Mesendoderm (in vitro differentiated cells): ENCODE results near the gene DOK7.

ENCODE experiments used
- DNase-seq: peaks from one replicate; pipeline ENCODE4 v3.0.0; 2013
- H2AK5ac ChIP-seq: 2 replicates; pipeline ENCODE4 v1.6.1; 2013; ENCODE audit warnings: low read length, inconsistent platforms
- H2BK120ac ChIP-seq: 2 replicates; pipeline ENCODE4 v1.6.1; 2013; ENCODE audit warnings: low read depth, mild to moderate bottlenecking, low read length, moderate library complexity, mixed read lengths
- H2BK15ac ChIP-seq: replicated peaks from 2 replicates; pipeline ENCODE4 v1.6.1; 2013; ENCODE audit warnings: low read depth, mild to moderate bottlenecking, moderate library complexity
- H2BK5ac ChIP-seq: 2 replicates; pipeline ENCODE4 v1.6.1; 2013; ENCODE audit warnings: low read length, inconsistent platforms
- H3K18ac ChIP-seq: 2 replicates; pipeline ENCODE4 v1.6.1; 2013; ENCODE audit warnings: mild to moderate bottlenecking, low read length, mixed read lengths
- H3K23ac ChIP-seq: one replicate; pipeline ENCODE4 v1.6.1; 2013; ENCODE audit warnings: low read length
- H3K27ac ChIP-seq: 2 replicates; pipeline ENCODE4 v1.5.1; 2013; ENCODE audit warnings: low read depth, mild to moderate bottlenecking, inconsistent platforms, low read length, moderate library complexity
- H3K27me3 ChIP-seq: 2 replicates; pipeline ENCODE4 v1.6.1; 2013; ENCODE audit warnings: low read length, control low read depth, mild to moderate bottlenecking, inconsistent platforms; ENCODE audit not compliant: insufficient read depth, poor library complexity
- H3K36me3 ChIP-seq: 2 replicates; pipeline ENCODE4 v1.6.1; 2013; ENCODE audit warnings: low read length, inconsistent platforms; ENCODE audit not compliant: control insufficient read depth, insufficient read depth
- H3K4ac ChIP-seq: one replicate; pipeline ENCODE4 v1.6.1; 2013; ENCODE audit warnings: low read depth, mild to moderate bottlenecking, low read length, moderate library complexity
- H3K4me1 ChIP-seq: 2 replicates; pipeline ENCODE4 v1.6.1; 2013; ENCODE audit warnings: low read depth, low read length, inconsistent platforms; ENCODE audit not compliant: control insufficient read depth
- H3K4me2 ChIP-seq: 2 replicates; pipeline ENCODE4 v1.6.1; 2013; ENCODE audit warnings: low read length
- H3K4me3 ChIP-seq: 2 replicates; pipeline ENCODE4 v1.5.1; 2013; ENCODE audit warnings: mild to moderate bottlenecking, low read length
- H3K56ac ChIP-seq: one replicate; pipeline ENCODE4 v1.6.1; 2013; ENCODE audit warnings: low read length
- H3K79me1 ChIP-seq: 2 replicates; pipeline ENCODE4 v1.6.1; 2013; ENCODE audit warnings: low read length, inconsistent platforms
- H3K79me2 ChIP-seq: 2 replicates; pipeline ENCODE4 v1.6.1; 2013; ENCODE audit warnings: mild to moderate bottlenecking, low read length; ENCODE audit not compliant: control insufficient read depth, insufficient read depth
- H3K9ac ChIP-seq: 2 replicates; pipeline ENCODE4 v1.6.1; 2013; ENCODE audit warnings: low read length, inconsistent platforms
- H4K5ac ChIP-seq: one replicate; pipeline ENCODE4 v1.6.1; 2013; ENCODE audit warnings: low read length
- H4K8ac ChIP-seq: one replicate; pipeline ENCODE4 v1.6.1; 2013; ENCODE audit warnings: low read depth, mild to moderate bottlenecking, control low read depth, low read length, moderate library complexity
- WGBS: extraction: QIAGEN DNeasy Blood & Tissue Kit; methylation state at CpG from one replicate; pipeline ENCODE4 v1.1.7; 2013; ENCODE audit warnings: low lambda C conversion rate, missing lambda C conversion rate; ENCODE audit not compliant: insufficient coverage; ENCODE audit errors: extremely low coverage; 5-methylcytosine and 5-hydroxymethylcytosine counted together

DOK7 gene

GRCh38 chr4:3464911-3465697, 2.0 kb downstream of the DOK7 start:
- H3K56ac ChIP-seq, result no peak overlapping the region
- no peaks in the 10 kb centered on the region for H3K36me3 ChIP-seq

DNA sequence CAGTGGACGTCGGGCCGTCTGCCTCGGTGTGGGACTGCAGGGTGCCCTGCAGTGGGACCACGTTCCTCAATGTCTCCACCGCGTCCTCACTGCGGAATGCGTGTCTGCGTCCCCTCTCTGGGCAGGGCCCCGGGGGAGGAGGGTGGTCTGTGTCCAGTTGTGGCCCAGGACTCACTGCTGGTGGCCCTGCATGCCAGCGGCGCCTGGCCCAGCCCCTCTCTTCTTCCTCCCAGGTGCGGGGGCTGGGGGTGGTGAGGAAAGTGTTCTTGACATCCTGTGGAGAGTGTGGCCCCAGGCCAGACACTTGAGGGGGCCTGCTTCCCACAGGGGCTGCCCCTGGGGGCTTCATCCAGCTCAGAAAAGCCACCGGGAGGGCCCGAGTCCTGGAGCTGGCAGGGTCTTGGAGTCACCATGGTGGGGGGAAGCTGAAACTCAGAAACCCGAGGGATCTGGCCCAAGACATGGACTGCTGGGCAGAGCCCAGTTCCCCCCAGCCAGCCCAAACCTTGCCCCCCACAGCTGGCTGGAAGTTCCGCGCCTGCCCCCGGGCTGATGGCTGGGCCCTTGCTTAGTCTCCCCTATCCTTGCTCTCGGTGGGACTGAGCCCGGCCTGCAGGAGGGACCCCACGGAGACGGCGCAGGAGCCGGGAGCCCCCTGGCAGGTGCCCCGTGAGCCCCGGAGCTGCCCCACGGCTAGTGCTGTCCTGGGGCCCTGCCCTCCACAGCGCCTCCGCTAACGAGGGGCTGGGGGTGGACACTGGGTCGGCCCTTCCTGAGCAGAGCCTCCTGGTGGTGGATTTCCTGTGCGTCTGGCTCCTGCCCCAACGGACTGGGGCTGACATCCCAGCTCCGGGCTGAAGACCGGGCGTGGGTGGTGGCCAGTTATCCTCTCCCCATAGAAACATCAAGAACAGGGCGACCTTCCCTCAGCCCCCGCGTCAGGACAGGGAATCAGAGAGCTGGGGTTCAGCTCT, 2.9 kb downstream of the DOK7 start:
- Histone ChIP-seq H3K36me3 (no peaks in the 10 kb centered on the region), H3K27me3 (no peaks in the 10 kb centered on the region), H3K27ac (no peak overlapping the region), H3K4me3 (no peak overlapping the region), H2AK5ac (no peak overlapping the region), H3K4ac (no peak overlapping the region), H3K23ac (no peak overlapping the region), H3K56ac (no peak overlapping the region), H3K4me2 (no peak overlapping the region), H3K79me2 (no peaks in the 10 kb centered on the region), H3K79me1 (no peaks in the 10 kb centered on the region), H3K4me1 (no peaks in the 10 kb centered on the region), H4K5ac (no peak overlapping the region), H2BK5ac (no peak overlapping the region), H3K9ac (no peak overlapping the region), H2BK120ac (no peak overlapping the region), H3K18ac (no peak overlapping the region), H4K8ac (no peak overlapping the region), H2BK15ac (no peak overlapping the region)
- peak; percentile 29 for DNase-seq
- no CpG with 5 or more reads among the region's 41 CpGs for WGBS

More at GRCh38 chr4:3464911-3465697, 2.0 kb downstream of the DOK7 start:
- Histone ChIP-seq H3K79me2 (no peaks in the 10 kb centered on the region), H4K5ac (no peak overlapping the region), H3K9ac (no peak overlapping the region), H3K4me3 (no peak overlapping the region), H3K79me1 (no peaks in the 10 kb centered on the region), H3K27ac (no peak overlapping the region), H4K8ac (no peak overlapping the region), H3K23ac (no peak overlapping the region), H2BK15ac (no peak overlapping the region), H2BK120ac (no peak overlapping the region), H3K18ac (no peak overlapping the region), H3K4me2 (no peak overlapping the region), H3K4me1 (no peaks in the 10 kb centered on the region), H2AK5ac (no peak overlapping the region), H3K27me3 (no peaks in the 10 kb centered on the region), H3K4ac (no peak overlapping the region), H2BK5ac (no peak overlapping the region)
- DNase-seq, result no peak
- WGBS, result no CpG with 5 or more reads among the region's 21 CpGs

DNA sequence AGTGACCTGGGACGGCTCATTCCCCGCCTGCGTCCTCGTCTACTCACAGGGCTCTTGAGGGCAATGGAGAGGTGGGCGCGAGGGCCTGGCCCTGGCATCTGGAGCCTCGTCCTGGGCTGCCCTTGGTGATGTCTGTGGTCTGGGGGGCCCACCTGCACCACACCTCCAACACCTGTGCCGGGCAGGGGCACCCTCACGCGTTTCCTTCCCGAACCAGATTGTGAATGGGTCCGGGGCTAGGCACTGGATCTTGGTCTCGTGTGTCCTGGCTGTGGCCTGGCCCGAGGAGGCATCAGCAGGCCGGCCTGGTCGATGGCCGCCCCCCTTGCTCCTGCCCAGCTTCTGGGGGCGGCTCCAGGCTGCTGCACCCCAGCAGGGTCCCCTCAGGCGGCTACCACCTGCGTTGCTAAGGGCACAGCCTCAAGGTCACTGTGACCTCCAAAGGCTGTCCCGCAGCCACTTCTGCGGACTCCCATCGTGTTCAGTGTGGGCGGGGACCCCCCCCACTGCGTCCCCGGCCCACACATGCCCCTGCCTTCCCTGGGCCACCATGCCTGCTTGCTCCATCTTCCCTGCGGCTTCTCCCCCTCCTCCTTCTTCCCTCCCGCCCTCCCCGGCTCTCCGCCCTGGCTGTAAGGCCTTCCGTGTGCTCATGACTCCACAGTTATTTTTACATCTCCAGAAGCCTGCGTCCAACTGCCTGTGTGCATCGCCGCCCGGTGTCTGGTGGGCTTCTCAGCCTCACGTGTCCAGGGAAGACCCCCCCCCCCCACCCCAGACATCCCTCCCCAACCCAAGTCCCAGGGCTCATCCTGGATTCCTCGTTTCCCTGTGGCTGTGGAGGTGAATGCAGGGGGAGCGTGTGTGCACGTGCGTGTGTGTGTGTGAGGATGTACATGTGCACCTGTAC, 3.8 kb downstream of the DOK7 start:
- Histone ChIP-seq H3K27me3 (no peaks in the 10 kb centered on the region), H2BK15ac (no peak overlapping the region), H2AK5ac (no peak overlapping the region), H3K4ac (no peak overlapping the region), H2BK5ac (no peak overlapping the region), H3K4me1 (no peaks in the 10 kb centered on the region), H4K5ac (no peak overlapping the region), H3K36me3 (no peaks in the 10 kb centered on the region), H3K79me1 (no peaks in the 10 kb centered on the region), H3K9ac (no peak overlapping the region), H3K4me2 (no peak overlapping the region), H3K27ac (no peak overlapping the region), H3K4me3 (no peak overlapping the region), H3K79me2 (no peaks in the 10 kb centered on the region), H3K56ac (no peak overlapping the region), H3K18ac (no peak overlapping the region), H3K23ac (no peak overlapping the region), H4K8ac (no peak overlapping the region), H2BK120ac (no peak overlapping the region)
- DNase-seq, result no peak
- no CpG with 5 or more reads among the region's 40 CpGs for WGBS

DNA sequence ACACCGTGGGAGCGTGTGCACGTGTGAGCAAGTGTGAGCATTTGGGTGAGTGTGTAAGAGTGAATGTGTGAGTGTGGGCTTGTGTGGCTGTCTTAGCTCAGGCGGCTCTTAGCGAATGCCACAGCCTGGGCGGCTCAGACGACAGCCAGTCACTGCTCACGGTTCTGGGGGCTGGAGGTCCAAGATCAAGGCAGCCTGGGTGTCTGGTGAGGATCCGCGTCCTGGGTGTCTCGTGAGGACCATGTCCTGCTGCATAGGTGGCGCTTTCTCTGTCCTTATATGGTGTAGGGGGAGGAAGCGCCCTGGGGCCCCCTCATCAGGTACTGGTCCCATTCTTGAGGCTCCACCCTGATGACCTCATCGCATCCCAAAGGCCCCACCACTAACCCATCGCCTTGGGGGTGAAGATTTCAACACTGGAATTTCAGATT, 4.5 kb downstream of the DOK7 start:
- Histone ChIP-seq H3K27me3 (no peaks in the 10 kb centered on the region), H2BK5ac (no peak overlapping the region)

DNA sequence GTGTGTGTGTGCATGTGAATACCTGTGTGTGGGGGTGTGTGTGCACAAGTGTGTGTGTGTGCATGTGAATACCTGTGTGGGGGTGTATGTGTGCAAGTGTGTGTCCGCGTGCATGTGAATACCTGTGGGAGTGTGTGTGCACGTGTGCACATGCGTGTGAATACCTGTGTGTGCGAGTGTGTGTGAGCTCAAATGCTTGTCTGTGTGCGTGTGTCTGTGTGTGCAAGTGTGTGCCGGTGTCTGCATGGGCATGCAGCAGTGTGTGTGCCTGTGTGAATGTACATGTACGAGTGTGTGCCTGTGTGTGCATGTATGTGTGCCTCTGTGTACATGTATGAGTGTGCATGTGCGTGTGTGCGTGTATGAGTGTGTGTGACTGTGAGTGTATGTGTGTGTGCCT, 5.0 kb downstream of the DOK7 start:
- Histone ChIP-seq H3K56ac (no peak overlapping the region), H3K23ac (no peak overlapping the region), H3K18ac (no peak overlapping the region), H3K79me1 (no peaks in the 10 kb centered on the region), H3K4me1 (no peaks in the 10 kb centered on the region), H2AK5ac (no peak overlapping the region), H2BK15ac (no peak overlapping the region), H3K27me3 (no peaks in the 10 kb centered on the region), H3K27ac (no peak overlapping the region), H4K5ac (no peak overlapping the region), H3K9ac (no peak overlapping the region), H3K79me2 (no peaks in the 10 kb centered on the region), H3K4ac (no peak overlapping the region), H3K4me2 (no peak overlapping the region), H4K8ac (no peak overlapping the region), H3K4me3 (no peak overlapping the region), H2BK120ac (no peak overlapping the region), H3K36me3 (no peaks in the 10 kb centered on the region), H2BK5ac (no peak overlapping the region)
- WGBS, result no CpG with 5 or more reads among the region's 10 CpGs
- DNase-seq, result no peak

More for the DNA sequence above, 4.5 kb downstream of the DOK7 start:
- H4K5ac ChIP-seq, result no peak overlapping the region
- DNase-seq, result peak; percentile 32
- H3K23ac ChIP-seq, result no peak overlapping the region
- H2BK120ac ChIP-seq, result no peak overlapping the region
- H3K4me3 ChIP-seq, result no peak overlapping the region
- H3K56ac ChIP-seq, result no peak overlapping the region
- H3K4ac ChIP-seq, result no peak overlapping the region
- no peaks in the 10 kb centered on the region for H3K79me2 ChIP-seq
- H3K36me3 ChIP-seq, result no peaks in the 10 kb centered on the region
- WGBS, result no CpG with 5 or more reads among the region's 15 CpGs
- no peak overlapping the region for H3K18ac ChIP-seq
- H2BK15ac ChIP-seq, result no peak overlapping the region
- H3K4me1 ChIP-seq, result no peaks in the 10 kb centered on the region
- H3K79me1 ChIP-seq, result no peaks in the 10 kb centered on the region
- no peak overlapping the region for H3K4me2 ChIP-seq
- H4K8ac ChIP-seq, result no peak overlapping the region
- H2AK5ac ChIP-seq, result no peak overlapping the region
- H3K27ac ChIP-seq, result no peak overlapping the region
- H3K9ac ChIP-seq, result no peak overlapping the region
